GM18511 (cell line): Measurements from ENCODE around the gene PGC.

ENCODE experiments used
- ATAC-seq: cut with Tn5 transposase; IDR thresholded peaks from one replicate; pipeline ENCODE4 v1.9.1; 2021; ENCODE audit warnings: mild to moderate bottlenecking, moderate library complexity; ENCODE audit not compliant: unreplicated experiment

The PGC gene

GRCh38 chr6:41702089-41702745 is 45.0 kb downstream of the PGC start:
- ATAC-seq, result no peak

DNA sequence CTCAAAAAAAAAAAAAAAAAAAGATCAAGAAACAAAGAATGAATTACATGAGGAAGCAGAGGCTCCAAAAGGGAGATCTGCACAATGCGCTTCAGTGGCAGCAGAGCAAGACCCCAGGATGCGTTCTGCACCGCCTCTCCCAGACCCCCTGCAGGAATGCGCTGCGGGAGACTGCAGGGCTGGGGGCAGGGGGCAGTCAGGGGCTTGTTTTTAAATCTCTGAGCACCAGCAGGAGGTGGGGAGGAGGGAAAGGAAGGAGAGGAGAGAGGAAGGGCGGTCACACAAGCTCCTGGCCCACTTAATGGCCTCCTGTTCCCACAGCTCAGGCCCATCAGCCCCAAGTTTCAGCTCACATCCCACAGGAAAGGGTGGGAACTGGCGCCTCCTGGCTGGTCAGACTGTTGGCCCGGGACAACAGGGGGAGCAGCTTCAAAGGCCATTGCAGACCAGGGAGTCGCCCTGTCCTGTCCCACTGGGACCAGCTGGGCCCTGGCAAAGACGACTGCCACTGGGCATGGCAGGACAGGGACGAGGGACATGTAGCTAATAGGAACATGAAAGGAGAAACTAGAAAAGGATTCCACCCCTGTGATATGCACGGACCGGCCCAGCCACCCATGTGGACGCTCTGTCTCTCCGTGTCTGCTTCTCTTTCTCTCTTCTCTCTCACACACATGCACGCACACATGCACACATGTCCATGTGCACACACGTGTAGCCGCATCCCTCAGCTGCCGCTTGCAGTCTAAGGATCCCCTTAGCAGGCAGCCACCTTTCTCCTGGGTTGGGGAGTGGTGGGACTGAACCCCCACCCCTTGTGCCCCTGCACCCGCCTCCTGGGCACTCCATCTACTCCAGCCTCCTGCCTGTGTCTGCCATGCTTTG is 46.5 kb downstream of the PGC start:
- no peak for ATAC-seq

- no peak for ATAC-seq
Measured at GRCh38 chr6:41699063-41699462, 48.1 kb downstream of the PGC start.

DNA sequence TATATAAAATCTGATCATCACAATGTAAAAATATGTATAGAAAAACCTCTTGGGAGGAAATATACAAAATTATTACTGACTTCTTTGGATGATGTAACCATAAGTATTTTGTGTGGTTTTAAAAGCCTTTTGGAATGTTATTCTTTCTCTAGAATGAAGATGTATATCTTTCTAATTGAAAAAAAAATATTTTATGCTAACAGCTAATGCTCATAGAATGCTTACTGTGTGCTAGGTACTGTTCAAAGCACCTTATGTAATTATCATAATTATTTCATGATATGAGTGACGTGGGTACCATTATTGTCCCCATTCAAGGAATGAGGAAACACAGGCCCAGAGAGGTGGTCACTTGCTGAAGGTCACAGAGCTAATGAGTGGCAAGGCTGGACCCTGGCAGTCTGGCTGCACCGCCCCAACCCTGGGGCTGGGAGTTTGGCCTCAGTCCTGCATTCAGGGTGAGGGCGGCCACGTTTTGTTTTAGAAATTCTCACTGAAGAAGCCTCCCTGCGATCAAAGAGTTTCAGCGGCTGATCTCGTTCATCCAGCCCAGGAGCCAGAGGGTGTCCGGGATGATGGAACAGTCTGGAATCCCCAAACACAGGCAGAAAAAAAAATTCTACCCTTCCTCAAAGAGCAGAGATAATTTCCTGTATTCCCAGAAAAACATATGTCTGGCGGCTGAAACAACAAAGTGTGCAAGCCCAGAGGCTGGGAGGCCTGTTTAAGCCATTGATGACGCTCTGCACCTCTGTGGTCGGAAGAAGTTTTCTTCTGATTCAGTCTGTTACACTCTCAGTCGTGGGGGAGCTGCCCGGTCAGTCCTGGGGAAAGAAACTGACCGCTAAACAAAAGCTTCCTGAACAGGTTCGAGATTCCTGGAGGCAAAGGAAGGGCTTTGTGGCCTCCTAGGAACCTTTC is 49.1 kb downstream of the PGC start:
- ATAC-seq, result no peak

DNA sequence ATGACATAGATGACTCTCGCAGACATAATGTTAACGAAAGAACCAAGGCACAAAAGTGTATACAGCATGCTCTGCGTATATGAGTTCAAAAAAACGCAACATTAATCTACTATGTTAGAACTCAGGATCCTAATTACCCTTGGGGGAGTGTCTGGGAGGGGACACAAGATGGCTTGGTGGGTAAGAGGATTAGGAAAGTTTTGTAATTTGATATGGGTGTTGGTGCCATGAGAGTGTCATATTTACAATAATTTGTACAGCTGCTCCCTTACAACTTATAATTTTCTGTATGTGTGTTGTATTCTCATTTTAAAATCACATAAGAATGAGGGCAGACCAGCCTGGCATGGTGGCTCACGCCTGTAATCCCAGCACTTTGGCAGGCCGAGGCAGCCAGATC is 50.4 kb downstream of the PGC start:
- ATAC-seq, result no peak

- no peak for ATAC-seq
Measured at GRCh38 chr6:41695825-41696224, 51.4 kb downstream of the PGC start.

GRCh38 chr6:41694815-41695526 is 52.2 kb downstream of the PGC start:
- ATAC-seq, result no peak

- ATAC-seq, result no peak
Measured at GRCh38 chr6:41693281-41694240, 53.6 kb downstream of the PGC start.

DNA sequence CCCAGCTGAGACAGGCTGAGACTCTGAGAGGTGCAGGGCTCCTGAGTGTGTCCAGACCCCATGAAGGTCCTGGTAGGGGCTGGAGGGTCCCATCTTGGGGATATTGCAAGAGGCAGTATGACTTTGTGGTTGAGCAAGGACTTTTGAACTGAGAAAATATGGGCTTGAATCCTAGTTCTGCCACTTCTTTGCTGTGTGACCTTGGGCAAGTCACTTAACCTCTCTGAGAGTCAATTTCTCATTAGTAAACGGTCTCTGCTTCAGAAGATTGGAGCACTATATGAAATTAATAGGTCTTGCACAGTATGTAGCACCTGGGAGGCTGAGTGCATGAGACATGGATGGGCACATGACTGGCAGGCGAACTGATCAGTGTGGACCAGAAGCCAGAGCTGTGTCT is 54.5 kb downstream of the PGC start:
- ATAC-seq, result no peak

DNA sequence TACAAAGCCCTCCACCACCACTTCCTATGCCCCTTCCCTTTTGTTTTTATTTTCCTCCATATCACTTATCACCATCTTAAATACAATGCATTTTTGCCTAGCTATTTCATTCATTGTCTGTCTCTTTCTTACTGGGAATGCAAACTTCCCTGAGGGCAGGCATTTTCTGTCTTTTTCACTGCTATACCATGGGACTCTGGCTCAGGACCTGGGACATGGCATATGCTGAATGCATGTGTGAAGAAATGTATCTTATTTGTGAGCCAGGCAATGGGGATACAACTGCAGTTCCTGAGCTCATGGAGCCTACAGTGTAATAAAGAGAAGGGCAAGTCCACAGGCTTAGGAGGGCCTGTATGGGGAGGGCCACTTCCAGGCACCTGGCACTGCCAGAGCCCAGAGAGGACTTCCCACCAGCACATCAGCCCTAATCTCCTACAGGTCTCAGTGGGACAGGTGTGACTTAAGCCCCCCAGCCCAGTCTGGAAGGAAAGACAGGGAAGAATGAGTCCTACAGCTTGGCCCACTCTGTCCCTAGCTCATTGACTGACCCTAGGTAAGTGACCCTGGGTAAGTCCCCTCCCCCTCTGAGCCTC is 55.0 kb downstream of the PGC start:
- no peak for ATAC-seq

GRCh38 chr6:41691426-41692079 is 55.6 kb downstream of the PGC start:
- ATAC-seq, result no peak

DNA sequence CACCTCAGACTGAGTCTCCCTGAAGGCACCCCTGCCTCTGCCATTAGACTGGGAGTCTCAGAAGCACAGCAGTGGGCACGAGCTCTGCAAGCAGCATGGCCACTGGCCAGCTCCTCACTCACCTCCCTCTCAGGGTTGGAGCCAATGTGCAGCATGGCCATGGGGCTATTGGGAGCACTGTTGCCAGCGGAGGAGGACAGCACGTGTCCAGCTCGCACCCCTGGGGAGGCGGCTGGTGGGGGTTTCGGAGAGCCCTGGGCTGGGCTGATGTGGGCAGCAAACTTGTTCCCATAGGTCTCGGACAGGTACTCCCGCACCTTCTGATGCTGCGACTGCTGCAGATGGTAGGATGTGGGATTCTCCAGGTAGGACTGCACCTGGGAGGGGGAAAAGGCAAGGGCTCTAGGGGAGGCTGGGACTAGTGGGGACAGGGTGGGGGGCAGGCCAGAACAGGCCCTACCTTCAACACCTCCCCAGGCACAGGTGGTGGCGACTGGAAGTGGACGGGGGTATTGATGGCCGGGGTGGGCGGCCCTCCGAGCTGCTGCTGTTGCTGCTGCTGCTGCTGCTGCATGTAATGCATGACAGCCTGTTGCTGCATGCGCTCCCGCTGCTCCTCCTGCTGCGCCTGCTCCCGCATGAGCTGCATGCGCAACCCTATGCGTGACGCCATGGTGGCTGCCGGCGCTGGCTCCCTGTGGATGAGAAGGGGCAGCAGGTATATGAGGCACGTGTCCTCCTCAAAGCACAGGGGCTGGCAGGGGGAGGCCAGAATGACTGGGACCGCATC is 56.5 kb downstream of the PGC start:
- no peak for ATAC-seq

DNA sequence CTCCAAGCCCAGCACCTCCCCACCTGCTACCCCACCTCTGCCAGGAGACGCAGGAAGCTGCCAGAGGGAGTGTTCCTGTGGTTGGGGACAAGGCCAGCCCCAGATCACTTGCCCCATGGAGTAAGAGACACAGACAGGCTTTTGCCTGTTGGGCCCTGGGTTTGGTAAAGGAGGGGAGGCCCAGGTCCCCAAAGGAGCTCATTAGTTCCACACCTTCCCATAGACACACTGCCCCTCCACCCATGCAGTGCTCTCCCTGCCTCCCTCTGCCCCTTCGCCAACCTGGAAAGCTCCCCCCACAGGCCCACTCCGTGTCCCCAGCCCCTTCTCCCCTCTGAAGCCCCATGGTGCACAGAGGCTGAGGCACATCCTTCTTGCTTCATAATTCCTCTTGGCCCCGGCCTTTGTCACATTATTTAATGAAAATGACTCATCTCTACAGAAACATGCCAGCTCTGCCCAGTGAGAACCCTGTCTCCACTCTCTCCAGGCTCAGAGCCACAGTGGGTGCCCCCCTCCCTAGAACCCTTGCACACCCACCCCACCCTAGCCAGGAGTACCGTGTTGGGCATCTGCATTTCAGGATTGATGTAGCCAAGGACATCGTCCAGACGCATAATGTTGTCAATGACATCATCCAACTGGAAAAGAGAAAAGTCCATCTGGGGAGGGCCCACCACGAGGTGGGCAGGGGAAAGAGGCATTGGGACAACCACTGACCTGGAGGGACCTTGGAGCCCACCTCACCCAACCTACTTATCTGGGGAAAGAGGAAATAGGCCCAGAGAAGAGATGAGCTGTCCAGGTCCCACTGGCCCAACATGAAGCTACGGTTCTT is 57.8 kb downstream of the PGC start:
- ATAC-seq, result no peak

- no peak for ATAC-seq
Measured at GRCh38 chr6:41688256-41688965, 58.8 kb downstream of the PGC start.

DNA sequence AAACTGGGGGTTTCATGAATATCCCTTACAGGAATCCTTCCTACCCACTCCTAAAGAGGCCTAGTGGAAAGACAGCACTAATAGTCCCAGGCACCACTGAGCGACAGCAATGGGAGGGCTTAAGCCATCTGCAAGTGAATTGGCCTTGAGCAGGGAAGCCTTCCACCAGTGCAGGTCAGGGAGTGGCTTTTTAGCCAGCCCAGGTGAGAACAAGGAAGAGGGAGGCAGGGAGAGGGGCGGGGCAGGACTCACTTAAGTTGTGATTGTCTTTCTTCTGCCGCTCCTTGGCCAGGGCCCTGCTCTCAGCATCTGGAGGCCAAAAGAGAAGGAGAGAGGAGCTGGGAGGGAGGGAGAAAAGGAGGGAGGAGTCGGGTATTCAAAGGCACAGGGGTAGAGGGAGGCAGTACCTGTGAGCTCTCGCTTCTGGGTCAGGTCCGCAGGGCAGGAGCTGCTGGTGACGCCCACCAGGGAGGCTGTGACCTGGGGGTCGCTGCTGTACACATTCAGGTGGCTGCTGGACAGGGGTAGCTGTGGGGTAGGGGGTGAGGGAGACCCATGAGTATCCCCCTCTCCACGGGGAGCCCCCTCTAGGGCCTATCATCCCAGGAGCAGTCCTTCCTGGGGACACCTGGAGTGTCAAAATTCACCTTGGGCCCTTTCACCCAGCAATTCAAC is 59.6 kb downstream of the PGC start:
- no peak for ATAC-seq
